GM19397 (cell line): ENCODE results near the gene PP2D1.
"Not testable (repeated sequence)": the region's sequence is repeated elsewhere in the genome, so short reads cannot be mapped to it uniquely, and the experiment has no call there.

Experiments
- ATAC-seq: cut with Tn5 transposase; IDR thresholded peaks from one replicate; pipeline ENCODE4 v1.9.1; 2021; ENCODE audit warnings: mild to moderate bottlenecking, moderate library complexity; ENCODE audit not compliant: unreplicated experiment

PP2D1 gene

DNA sequence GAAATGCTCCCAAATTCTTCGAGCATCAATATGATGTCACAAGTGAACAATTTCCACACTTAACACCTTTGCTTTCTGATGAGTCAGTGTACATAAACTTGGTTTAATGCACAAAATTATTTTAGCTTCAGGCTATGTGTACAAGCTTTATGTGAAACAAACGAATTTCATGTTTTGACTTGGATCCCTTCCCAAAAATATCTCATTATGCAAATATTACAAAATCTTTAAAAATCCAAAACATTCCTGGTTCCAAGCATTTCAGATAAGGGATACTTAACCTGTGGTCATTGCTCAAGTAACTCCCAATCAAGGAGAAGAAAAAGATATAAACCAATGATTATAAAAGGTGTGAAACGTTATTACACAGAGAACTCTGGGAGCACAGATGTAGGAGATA, 40.0 kb downstream of the PP2D1 start:
- no peak for ATAC-seq

DNA sequence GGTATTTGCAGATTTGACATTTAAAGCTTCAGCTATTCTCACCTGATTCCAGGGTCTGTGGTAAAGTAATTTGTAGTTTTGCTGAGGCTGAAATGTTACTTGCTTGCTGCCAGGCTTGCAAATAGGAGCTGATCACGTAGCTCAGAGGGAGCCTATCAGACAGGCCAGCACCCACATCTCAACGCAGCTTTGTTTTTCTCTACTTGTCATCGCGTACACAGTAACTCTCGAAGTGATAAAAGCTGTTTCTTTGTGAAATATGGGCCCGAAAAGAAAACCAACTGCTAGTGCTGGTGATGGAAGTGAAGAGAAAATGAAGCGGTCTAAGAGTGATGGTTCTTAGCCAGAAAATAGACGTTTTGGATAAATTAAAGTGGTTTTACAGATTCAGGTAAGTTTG, 41.7 kb downstream of the PP2D1 start:
- no peak for ATAC-seq

DNA sequence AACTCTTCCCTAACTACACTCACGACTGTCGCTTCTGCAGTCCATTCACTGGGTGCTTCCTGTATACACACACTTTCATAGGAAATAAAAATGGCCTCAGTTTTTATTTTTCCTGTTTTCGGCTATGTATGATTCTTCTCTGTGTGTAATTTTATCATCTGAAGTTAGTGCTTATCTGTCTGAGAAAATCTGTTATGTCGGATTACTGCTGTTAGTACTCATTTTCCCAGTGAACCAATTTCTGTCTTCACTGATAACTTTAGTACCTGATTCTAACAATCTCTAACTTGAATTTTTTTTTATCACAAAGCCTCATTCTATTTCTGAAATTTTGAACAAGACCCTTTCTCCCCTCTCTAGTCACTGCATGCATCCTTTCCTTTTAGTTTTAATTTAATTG, 44.3 kb downstream of the PP2D1 start:
- no peak for ATAC-seq

DNA sequence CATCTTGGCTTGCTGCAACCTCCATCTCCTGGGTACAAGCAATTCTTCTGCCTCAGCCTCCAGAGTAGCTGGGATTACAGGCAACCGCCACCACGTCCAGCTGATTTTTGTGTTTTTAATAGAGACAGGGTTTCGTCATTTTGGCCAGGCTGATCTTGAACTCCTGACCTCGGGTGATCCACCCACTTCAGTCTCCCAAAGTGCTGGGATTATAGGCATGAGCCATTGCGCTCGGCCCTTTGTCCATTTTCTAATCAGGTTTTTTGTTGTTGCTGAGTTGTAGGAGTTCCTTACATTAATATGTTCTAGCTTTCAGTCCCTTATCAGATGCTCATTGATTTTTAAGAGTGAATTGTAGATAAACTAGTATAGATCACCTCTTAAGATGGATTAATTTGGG, 44.9 kb downstream of the PP2D1 start:
- no peak for ATAC-seq

DNA sequence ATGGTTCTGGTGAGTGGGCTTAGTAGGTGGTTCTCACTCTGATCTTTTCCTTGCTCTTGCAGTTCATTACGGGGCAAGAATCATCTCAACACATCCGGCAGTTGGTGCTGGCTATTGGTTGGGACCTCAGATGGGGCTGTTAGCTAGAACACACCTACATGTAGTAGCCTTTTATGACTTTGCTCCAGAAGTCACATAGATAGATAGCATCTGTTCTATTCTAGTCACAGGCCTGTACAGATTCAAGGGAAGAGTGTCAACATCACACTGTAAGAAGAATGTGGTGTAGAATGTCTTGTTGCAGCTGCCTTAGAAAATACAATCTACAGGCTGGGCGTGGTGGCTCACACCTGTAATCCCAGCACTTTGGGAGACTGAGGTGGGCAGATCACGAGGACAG, 50.1 kb downstream of the PP2D1 start:
- ATAC-seq: no peak

DNA sequence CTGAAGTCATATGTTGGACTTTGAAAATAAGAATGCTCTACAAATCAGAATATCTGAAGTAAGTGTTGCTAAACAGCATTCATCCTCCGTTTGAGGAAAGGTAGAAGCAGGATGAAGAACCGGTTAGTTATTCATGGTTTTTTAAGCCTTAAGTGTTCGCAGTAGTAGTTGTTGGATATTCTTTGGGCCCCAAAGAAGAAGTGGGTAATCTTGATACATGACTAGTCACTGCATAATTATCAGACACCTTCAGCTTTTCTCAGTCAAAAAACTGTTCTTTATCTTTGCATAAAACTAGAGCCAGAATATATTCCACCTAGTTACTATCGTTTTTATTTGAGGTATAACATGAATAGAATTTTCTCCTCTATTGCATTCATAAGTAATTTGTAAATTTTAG, 51.4 kb downstream of the PP2D1 start:
- no peak for ATAC-seq

DNA sequence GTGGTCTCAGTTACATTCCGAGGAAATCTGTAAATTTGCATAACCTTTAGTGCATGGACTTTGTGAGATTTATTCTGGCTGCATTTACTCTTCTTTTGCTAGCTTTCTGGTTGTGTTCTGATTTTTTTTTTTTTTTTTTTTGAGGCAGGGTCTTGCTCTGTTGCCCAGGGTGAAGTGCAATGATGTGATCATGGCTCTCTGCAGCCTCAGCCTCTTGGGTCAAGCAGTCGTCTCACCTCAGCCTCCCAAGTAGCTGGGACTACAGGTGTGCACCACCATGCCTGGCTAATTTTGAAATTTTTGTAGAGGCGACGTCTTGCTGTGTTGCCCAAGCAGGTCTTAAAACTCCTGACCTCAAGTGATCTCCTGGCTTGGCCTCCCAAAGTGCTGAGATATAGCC, 52.6 kb downstream of the PP2D1 start:
- ATAC-seq: no peak

DNA sequence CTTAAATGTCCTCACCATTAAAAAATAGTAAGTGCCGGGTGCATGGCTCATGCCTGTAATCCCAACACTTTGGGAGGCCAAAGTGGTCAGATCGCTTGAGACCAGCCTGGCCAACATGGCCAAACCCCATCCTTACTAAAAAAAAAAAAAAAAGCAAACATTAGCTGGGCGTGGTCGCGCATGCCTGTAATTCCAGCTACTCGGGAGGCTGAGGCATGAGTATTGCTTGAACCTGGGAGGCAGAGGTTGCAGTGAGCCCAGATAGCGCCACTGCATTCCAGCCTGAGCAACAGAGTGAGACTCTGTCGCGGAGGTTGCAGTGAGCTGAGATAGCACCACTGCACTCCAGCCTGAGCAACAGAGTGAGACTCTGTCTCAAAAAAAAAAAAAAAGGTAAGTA, 54.7 kb downstream of the PP2D1 start:
- ATAC-seq: not testable (repeated sequence)

DNA sequence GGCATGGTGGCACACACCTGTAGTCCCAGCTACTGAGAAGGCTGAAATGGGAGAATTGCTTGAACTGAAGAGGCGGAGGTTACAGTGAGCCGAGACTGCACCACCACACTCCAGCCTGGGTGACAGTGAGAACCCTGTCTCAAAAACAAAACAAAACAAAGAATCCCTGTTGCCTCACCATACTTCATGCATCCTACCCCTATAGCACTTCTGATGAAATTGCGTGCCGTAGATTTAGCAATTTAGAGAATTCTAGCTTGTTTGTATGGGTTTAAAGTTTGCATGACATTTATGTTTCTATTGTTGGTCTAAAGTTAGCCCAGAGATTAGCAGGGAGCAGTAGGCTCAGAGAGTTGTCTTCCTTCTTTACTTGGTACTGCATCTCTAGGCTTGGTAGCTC, 57.4 kb downstream of the PP2D1 start:
- ATAC-seq: no peak

DNA sequence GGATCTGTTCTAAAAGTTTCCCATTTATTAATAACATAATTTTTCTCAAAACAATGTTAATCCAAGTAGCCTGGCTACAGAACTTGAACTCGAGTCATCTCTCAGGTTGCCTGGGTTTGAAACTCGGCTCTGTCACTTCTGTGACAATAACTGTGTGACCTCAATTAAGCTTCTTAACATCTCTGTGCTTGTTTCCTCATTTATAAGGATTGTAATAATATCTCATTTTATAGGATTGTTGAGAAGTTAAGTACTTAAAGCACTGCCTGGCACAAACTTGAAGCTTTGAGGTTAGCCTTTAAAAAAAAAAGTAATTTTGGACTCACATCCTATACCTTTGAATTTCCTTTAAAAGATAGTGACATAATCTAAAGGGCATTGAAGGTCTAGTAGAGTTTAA, 61.7 kb downstream of the PP2D1 start:
- no peak for ATAC-seq

DNA sequence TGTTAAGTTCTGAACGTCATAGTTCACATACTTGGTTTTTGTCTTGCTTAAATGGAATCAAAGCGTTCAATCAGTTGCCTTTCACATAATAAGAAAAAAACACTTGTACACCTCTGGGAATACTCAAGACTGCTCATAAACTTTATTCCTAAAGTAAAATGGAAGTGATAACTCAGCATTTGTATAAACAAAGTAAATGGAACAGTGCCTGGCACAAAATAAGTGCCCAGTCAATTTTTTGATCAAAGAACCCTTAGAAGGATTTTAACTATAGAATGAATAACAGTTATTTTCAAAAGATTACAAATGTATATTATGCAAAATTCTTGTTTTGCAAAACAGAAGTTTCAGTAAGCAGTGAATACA, 63.9 kb downstream of the PP2D1 start:
- no peak for ATAC-seq

DNA sequence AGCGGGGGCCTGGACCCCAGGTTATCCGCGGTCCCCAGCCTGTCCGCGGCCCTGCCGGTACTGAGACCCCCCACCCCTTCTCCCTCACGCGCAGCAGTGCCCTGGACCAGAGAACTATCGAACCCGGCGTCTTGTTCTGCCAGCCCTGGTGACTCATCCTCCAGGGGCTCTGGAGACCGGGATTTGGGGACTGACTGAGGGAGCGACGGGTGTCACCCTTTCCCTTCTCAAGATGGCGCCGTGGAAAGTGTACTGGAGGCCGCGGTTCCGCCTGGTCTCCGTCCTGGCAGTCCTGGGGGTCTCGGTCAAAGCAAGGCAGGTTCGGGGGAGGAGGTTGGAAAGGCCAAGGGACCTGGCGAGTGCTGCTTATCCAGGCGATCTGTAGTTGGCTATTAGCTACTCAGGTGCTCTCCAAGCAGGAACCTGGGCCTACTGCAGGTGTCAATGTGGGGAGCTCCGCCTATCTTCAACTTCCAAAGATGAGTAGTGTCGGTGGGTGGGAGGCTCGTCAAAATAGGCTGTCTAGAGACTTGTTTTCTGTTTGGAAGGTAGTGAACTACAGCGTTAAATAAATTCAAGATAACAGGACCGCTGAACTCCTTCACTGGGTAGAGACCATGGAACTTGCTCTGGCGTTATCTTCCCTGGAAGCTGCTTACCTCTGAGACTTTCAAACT, 64.4 kb downstream of the PP2D1 start:
- ATAC-seq: peak; percentile 16

DNA sequence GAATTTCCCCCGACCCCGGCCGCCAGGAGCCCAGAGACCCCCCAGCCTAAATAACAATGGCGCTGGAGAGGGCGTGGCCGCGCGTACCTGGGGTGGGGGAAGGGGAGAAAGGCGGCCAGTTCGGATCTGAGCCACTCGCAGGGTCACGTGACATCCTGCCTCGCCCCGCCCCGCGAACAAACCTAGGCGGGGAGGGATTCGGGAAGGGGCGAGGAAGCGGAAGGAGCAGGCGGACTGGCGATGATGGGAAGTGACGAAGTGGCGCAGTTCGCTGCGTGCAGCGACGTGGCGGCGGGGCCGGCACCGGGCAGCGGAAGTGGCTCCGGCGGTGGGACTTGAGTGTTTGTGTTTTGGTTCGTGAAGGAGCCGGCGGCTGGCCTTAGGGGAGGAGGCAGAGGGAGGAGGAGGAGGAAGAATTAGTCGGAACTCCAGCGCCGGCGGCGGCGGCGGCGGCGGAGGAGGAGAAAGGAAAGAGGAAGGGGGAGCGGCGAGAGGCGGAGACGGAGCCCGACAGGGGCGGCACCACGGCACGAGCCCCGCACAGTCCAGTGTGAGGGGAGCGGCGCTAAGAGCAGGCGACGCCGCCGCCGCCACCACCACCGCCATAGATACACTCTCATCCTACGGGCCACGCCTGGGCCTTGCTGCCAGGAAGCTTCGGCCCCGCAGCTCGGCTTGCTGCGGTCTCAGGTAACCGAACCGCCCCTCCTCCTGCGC, 65.1 kb downstream of the PP2D1 start, which contains the start of gene RAB5A:
Gene RAB5A (plus strand): TSS at position 266 of the 717 bp plus-strand sequence. CDS start 3,802 bp downstream, outside the sequence.
- ATAC-seq: peak; percentile 96

DNA sequence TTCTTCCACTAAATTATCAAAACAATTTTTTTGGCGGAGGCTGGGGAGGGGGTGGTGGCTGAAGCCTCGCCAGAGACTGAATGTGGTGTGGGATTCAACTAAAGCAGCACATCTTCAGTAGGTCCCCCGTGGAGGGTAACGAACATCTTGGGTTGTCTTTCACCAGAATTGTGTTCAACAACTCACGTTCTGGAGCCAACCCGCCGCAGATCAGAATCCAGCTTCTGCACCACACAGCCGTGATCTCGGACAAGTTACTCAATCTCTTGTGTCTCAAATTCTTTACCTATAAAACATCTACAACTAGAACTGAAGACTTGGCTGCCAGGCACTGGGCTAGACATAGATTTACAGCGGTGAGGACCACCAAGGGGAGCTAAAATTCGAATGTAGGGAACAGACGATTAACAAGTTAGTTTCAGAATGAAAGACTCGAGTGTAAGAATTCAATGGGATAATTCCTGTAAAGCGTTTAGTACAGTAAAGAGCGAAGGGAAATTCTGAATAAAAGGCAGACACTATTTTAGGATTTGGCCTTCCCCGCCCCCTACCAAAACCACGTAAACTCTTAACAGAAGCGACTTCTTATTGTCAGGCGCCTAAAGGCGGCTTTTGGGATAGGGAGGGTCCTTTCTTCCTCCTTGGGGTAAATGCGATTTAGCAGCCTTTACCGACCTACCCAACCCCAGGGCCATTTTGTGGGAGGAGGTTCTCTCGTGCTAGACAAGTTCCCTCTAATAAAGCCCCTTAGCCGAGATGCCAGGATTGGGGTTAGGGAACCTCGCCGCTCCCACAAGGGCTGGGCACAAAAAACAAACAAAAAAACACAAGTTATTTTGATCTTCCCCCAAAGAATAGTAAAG, 65.9 kb downstream of the PP2D1 start:
- peak; percentile 1 for ATAC-seq

DNA sequence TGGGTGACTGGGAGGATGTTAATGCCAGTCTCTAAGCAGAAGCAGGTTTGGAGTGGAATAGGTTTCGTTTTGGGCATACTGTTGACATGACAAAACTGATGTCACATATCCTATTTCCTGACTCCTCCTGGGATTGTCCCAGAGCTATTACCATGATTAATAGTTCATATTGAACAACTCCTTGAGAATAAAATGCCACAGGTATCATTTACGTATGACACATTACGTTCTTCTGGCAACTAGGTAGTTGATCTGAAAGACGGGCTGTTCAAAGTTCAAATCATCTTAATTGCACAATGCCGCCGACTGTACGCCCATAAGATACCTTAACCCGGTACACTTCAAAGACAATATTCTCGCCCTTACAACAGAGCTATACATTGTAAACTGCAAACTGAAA, 66.5 kb downstream of the PP2D1 start:
- ATAC-seq: no peak

DNA sequence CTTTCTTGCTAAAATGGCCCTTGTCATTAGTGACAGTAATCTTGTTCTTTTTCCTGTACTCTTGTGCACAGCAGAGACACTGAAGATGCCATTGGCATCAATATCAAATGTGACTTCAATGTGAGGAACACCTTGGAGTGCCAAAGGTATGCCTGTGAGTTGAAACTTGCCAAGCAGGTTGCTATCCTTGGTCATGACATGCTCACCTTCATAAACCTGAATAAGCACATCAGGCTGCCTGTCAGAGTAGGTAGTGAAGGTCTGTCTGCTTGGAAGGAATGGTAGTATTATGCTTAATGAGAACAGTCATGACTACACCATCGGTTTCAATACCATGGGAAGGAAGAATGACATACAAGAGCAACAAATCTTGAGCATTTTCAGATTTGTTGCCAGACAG, 71.4 kb downstream of the PP2D1 start:
- ATAC-seq: no peak

DNA sequence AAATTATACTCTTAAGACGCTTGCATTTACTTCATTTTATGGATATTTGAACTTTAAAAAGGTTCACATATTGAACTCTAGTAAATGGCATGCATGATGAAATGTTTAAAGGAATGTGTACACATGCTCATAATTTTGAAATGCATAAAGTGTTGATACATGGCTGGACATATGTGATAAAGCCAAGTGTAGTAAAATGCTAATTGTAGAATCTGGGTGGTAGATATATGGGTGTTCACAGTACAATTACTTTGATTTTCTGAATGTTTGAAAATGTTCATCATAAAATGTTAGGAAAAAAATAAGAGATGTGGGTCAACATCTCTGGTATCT, 73.8 kb downstream of the PP2D1 start:
- ATAC-seq: no peak

DNA sequence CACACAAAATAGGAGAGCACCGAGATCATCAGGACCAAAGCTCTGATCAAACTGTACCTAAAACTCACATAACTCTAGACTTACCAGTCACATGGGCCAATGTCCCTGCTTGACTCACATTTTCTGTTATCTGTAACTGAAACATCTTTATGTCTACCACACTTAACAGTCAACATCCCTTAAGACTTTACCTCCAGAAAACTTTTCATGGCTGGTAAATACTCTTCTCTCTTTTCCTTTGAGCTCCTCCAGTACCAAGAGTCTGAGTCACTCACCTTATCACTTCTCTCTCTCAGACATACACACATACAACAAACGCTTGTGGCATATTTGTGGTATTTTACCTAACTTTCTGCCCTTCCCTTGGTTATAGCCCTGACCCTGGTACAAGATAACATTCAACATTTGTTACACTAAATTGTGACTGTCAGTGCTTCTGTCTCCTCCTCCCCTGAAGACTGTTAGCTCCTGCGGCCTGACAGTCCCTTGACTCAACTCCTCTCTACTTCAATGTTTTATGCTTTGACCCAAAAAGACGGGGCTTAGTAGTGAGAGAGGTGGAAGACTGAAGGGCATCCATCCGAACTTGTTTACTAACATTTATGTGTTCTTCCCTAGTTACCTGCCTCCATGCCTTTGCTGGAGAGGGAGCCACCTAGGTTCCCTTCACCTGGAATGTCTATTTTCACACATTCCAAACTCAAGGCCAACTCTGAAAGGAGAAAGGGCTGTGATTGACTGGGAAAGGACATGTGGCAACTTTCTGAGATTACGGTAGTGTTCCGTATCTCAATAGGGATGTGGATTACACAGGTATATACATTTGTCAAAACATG, 74.4 kb downstream of the PP2D1 start:
- no peak for ATAC-seq
